Large intestine (tissue), 3 donors: ENCODE results near the gene ERLEC1. TPM values are rescaled to one million over a fixed set of nuclear protein-coding genes. Genes with fewer than 3 reads are reported as not detected.
"Not testable (repeated sequence)": the region's sequence is repeated elsewhere in the genome, so short reads cannot be mapped to it uniquely, and the experiment has no call there.

ENCODE experiments used
- DNase-seq, 2 donors: peaks; one replicate each; pipeline versions ENCODE4 v3.0.0 to v3.0.0-alpha.2; 2013
- H3K27ac ChIP-seq: one replicate; pipeline ENCODE4 v1.5.1; 2013; ENCODE audit warnings: low read length
- H3K27me3 ChIP-seq: 2 replicates; pipeline ENCODE4 v1.6.1; 2013; ENCODE audit warnings: low read length; ENCODE audit not compliant: control insufficient read depth, insufficient read depth
- H3K36me3 ChIP-seq: 2 replicates; pipeline ENCODE4 v1.6.1; 2013; ENCODE audit warnings: low read length; ENCODE audit not compliant: control insufficient read depth, insufficient read depth
- H3K4me1 ChIP-seq: one replicate; pipeline ENCODE4 v1.6.1; 2013; ENCODE audit warnings: low read length; ENCODE audit not compliant: control insufficient read depth, insufficient read depth
- H3K4me3 ChIP-seq: one replicate; pipeline ENCODE4 v1.5.1; 2013; ENCODE audit warnings: low read length
- H3K9me3 ChIP-seq: one replicate; pipeline ENCODE4 v1.6.1; 2013; ENCODE audit warnings: mild to moderate bottlenecking, low read depth, low read length, moderate library complexity; ENCODE audit not compliant: control insufficient read depth
- WGBS: methylation state at CpG from one replicate; pipeline ENCODE4 v1.1.5; 2013; ENCODE audit warnings: low lambda C conversion rate; ENCODE audit not compliant: insufficient coverage; 5-methylcytosine and 5-hydroxymethylcytosine counted together
- polyA plus RNA-seq: library from polyadenylated mRNA; unstranded; fragments of 120-200 nt; gene quantifications from one replicate; pipeline ENCODE4 v1.2.1, GENCODE V29; 2013

The ERLEC1 gene
- polyA plus RNA-seq, 1 donor = 64.1 TPM

GRCh38 chr2:53811601-53812000, 24.8 kb downstream of the ERLEC1 start:
- H3K36me3 ChIP-seq = peaks cover 49% of the 10 kb centered on the region
- no peaks in the 10 kb centered on the region for H3K9me3 ChIP-seq
- peak overlapping the region; percentile 79 for H3K27ac ChIP-seq
- WGBS = no CpG with 5 or more reads among the region's 3 CpGs
- no peak for DNase-seq
- H3K4me3 ChIP-seq = no peak overlapping the region
- peaks cover 12% of the 10 kb centered on the region for H3K4me1 ChIP-seq
- H3K27me3 ChIP-seq = no peaks in the 10 kb centered on the region

- H3K4me1 ChIP-seq = peaks cover 12% of the 10 kb centered on the region
These were observed 26.3 kb downstream of the ERLEC1 start for GRCh38 chr2:53813151-53813550.

GRCh38 chr2:53818854-53819435, 32.1 kb downstream of the ERLEC1 start:
- H3K4me1 ChIP-seq = peaks cover 17% of the 10 kb centered on the region
- no peak overlapping the region for H3K4me3 ChIP-seq
- WGBS = no CpG with 5 or more reads among the region's 3 CpGs
- no peaks in the 10 kb centered on the region for H3K27me3 ChIP-seq
- H3K9me3 ChIP-seq = no peaks in the 10 kb centered on the region
- peak overlapping the region; percentile 88 for H3K27ac ChIP-seq
- DNase-seq = peak in 1 of 2 donors; percentile 33
- H3K36me3 ChIP-seq = peaks cover 11% of the 10 kb centered on the region

More at GRCh38 chr2:53813151-53813550, 26.3 kb downstream of the ERLEC1 start:
- peak; percentile 70 to 90 for DNase-seq
- no peaks in the 10 kb centered on the region for H3K27me3 ChIP-seq
- H3K36me3 ChIP-seq = peaks cover 38% of the 10 kb centered on the region
- H3K4me3 ChIP-seq = no peak overlapping the region
- peak overlapping the region; percentile 79 for H3K27ac ChIP-seq
- no peaks in the 10 kb centered on the region for H3K9me3 ChIP-seq

- Histone ChIP-seq H3K36me3 (peaks cover 10% of the 10 kb centered on the region), H3K27me3 (no peaks in the 10 kb centered on the region), H3K4me1 (peaks cover 16% of the 10 kb centered on the region), H3K9me3 (no peaks in the 10 kb centered on the region), H3K27ac (peak overlapping the region; percentile 88), H3K4me3 (no peak overlapping the region)
- DNase-seq = no peak
- 40% methylated on average over 1 of the region's 4 CpGs for WGBS
These were observed 32.8 kb downstream of the ERLEC1 start for GRCh38 chr2:53819634-53820033.

- Histone ChIP-seq H3K4me1 (peaks cover 16% of the 10 kb centered on the region), H3K9me3 (no peaks in the 10 kb centered on the region), H3K27ac (peak overlapping the region; percentile 88), H3K4me3 (no peak overlapping the region), H3K27me3 (no peaks in the 10 kb centered on the region), H3K36me3 (peaks cover 8% of the 10 kb centered on the region)
- peak; percentile 56 to 75 for DNase-seq
- WGBS = no CpG with 5 or more reads among the region's 9 CpGs
These were observed 33.2 kb downstream of the ERLEC1 start for GRCh38 chr2:53820048-53820447.

GRCh38 chr2:53820711-53821110, 33.9 kb downstream of the ERLEC1 start:
- Histone ChIP-seq H3K36me3 (peaks cover 4% of the 10 kb centered on the region), H3K9me3 (no peaks in the 10 kb centered on the region), H3K4me1 (peaks cover 16% of the 10 kb centered on the region), H3K27me3 (no peaks in the 10 kb centered on the region), H3K27ac (peak overlapping the region; percentile 88), H3K4me3 (no peak overlapping the region)
- DNase-seq = no peak
- WGBS = no CpG with 5 or more reads among the region's 4 CpGs

GRCh38 chr2:53821810-53822209, 35.0 kb downstream of the ERLEC1 start:
- DNase-seq = no peak
- H3K4me1 ChIP-seq = peaks cover 16% of the 10 kb centered on the region
- WGBS = no CpG with 5 or more reads among the region's 6 CpGs

GRCh38 chr2:53823639-53824038, 36.8 kb downstream of the ERLEC1 start:
- not testable (repeated sequence) for H3K4me3 ChIP-seq, DNase-seq, H3K27ac ChIP-seq, H3K9me3 ChIP-seq, H3K27me3 ChIP-seq, H3K36me3 ChIP-seq
- H3K4me1 ChIP-seq = peaks cover 22% of the 10 kb centered on the region
- no CpG with 5 or more reads among the region's 9 CpGs for WGBS

More at GRCh38 chr2:53821810-53822209, 35.0 kb downstream of the ERLEC1 start:
- no peaks in the 10 kb centered on the region for H3K9me3 ChIP-seq
- no peaks in the 10 kb centered on the region for H3K36me3 ChIP-seq
- H3K27me3 ChIP-seq = no peaks in the 10 kb centered on the region
- no peak overlapping the region for H3K4me3 ChIP-seq
- H3K27ac ChIP-seq = no peak overlapping the region

GRCh38 chr2:53826030-53826410, 39.2 kb downstream of the ERLEC1 start:
- peak overlapping the region; percentile 69 for H3K27ac ChIP-seq

GRCh38 chr2:53826587-53827397, 39.9 kb downstream of the ERLEC1 start:
- Histone ChIP-seq H3K36me3 (peaks cover 4% of the 10 kb centered on the region), H3K27me3 (no peaks in the 10 kb centered on the region), H3K9me3 (no peaks in the 10 kb centered on the region), H3K4me3 (no peak overlapping the region), H3K27ac (peak overlapping the region; percentile 69), H3K4me1 (peaks cover 8% of the 10 kb centered on the region)
- no CpG with 5 or more reads among the region's 3 CpGs for WGBS
- DNase-seq = peak; percentile 41 to 63

More at GRCh38 chr2:53826030-53826410, 39.2 kb downstream of the ERLEC1 start:
- H3K9me3 ChIP-seq = no peaks in the 10 kb centered on the region
- no peak overlapping the region for H3K4me3 ChIP-seq
- H3K36me3 ChIP-seq = peaks cover under 1% of the 10 kb centered on the region
- 83% methylated on average over 1 of the region's 1 CpG for WGBS
- no peaks in the 10 kb centered on the region for H3K27me3 ChIP-seq
- DNase-seq = no peak
- H3K4me1 ChIP-seq = peaks cover 8% of the 10 kb centered on the region
